Measurements from ENCODE around the gene MCTP1. TPM values are rescaled to one million over a fixed set of nuclear protein-coding genes. Genes with fewer than 3 reads are reported as not detected.

Gene MCTP1
- total RNA-seq, 1 donor from 2014 or later: 63.1 TPM

GRCh38 chr5:94777056-94777880, 507.6 kb downstream of the MCTP1 start:
- DNase-seq (ENCODE audit: low spot score) (no peak), ATAC-seq (no peak)
- intact Hi-C loops (cut with DNase I): no loop called here

- no peak for DNase-seq (ENCODE audit: low spot score)
- intact Hi-C loops (cut with DNase I): no loop called here
- ATAC-seq: no peak
Measured at GRCh38 chr5:94776167-94776566, 508.7 kb downstream of the MCTP1 start.

- intact Hi-C loops (cut with DNase I): no loop called here
Measured at GRCh38 chr5:94775088-94775487, 509.8 kb downstream of the MCTP1 start.

GRCh38 chr5:94771742-94772141, 513.2 kb downstream of the MCTP1 start:
- DNase-seq (ENCODE audit: low spot score): no peak
- ATAC-seq: no peak
- intact Hi-C loops (cut with DNase I): no loop called here

More at GRCh38 chr5:94775088-94775487, 509.8 kb downstream of the MCTP1 start:
- DNase-seq (ENCODE audit: low spot score): no peak
- ATAC-seq: no peak

GRCh38 chr5:94769996-94770395, 514.9 kb downstream of the MCTP1 start:
- DNase-seq (ENCODE audit: low spot score) (no peak), ATAC-seq (no peak)
- intact Hi-C loops (cut with DNase I): no loop called here

- no peak for DNase-seq (ENCODE audit: low spot score)
- no peak for ATAC-seq
- intact Hi-C loops (cut with DNase I): no loop called here
Measured at GRCh38 chr5:94761786-94762185, 523.1 kb downstream of the MCTP1 start.

- ATAC-seq (no peak), DNase-seq (ENCODE audit: low spot score) (no peak)
- intact Hi-C loops (cut with DNase I): no loop called here
Measured at GRCh38 chr5:94761055-94761454, 523.8 kb downstream of the MCTP1 start.

- no peak for DNase-seq (ENCODE audit: low spot score)
- intact Hi-C loops (cut with DNase I): no loop called here
- no peak for ATAC-seq
Measured at GRCh38 chr5:94759961-94760360, 524.9 kb downstream of the MCTP1 start.

GRCh38 chr5:94759022-94759421, 525.9 kb downstream of the MCTP1 start:
- intact Hi-C loops (cut with DNase I): no loop called here
- ATAC-seq: no peak

GRCh38 chr5:94754824-94755223, 530.1 kb downstream of the MCTP1 start:
- ATAC-seq (no peak), DNase-seq (ENCODE audit: low spot score) (no peak)
- intact Hi-C loops (cut with DNase I): no loop called here

More at GRCh38 chr5:94759022-94759421, 525.9 kb downstream of the MCTP1 start:
- DNase-seq (ENCODE audit: low spot score): no peak

GRCh38 chr5:94751460-94751859, 533.4 kb downstream of the MCTP1 start:
- ATAC-seq: no peak
- intact Hi-C loops (cut with DNase I): no loop called here
- no peak for DNase-seq (ENCODE audit: low spot score)

- intact Hi-C loops (cut with DNase I): no loop called here
- DNase-seq (ENCODE audit: low spot score) (no peak), ATAC-seq (no peak)
Measured at GRCh38 chr5:94750681-94751080, 534.2 kb downstream of the MCTP1 start.

GRCh38 chr5:94749042-94749441, 535.9 kb downstream of the MCTP1 start:
- no peak for DNase-seq (ENCODE audit: low spot score)
- no peak for ATAC-seq
- intact Hi-C loops (cut with DNase I): no loop called here

GRCh38 chr5:94748212-94748611, 536.7 kb downstream of the MCTP1 start:
- intact Hi-C loops (cut with DNase I): no loop called here
- ATAC-seq (no peak), DNase-seq (ENCODE audit: low spot score) (no peak)

- DNase-seq (ENCODE audit: low spot score): no peak
- intact Hi-C loops (cut with DNase I): no loop called here
- ATAC-seq: no peak
Measured at GRCh38 chr5:94747371-94747770, 537.5 kb downstream of the MCTP1 start.

GRCh38 chr5:94746731-94747124, 538.2 kb downstream of the MCTP1 start:
- DNase-seq (ENCODE audit: low spot score) (no peak), ATAC-seq (no peak)
- intact Hi-C loops (cut with DNase I): no loop called here

GRCh38 chr5:94745786-94746730, 538.8 kb downstream of the MCTP1 start:
- no peak for DNase-seq (ENCODE audit: low spot score)
- intact Hi-C loops (cut with DNase I): no loop called here
- ATAC-seq: no peak

- DNase-seq (ENCODE audit: low spot score) (no peak), ATAC-seq (no peak)
- intact Hi-C loops (cut with DNase I): no loop called here
Measured at GRCh38 chr5:94744906-94745305, 540.0 kb downstream of the MCTP1 start.

- ATAC-seq (no peak), DNase-seq (ENCODE audit: low spot score) (no peak)
- intact Hi-C loops (cut with DNase I): no loop called here
Measured at GRCh38 chr5:94742852-94743251, 542.0 kb downstream of the MCTP1 start.

- intact Hi-C loops (cut with DNase I): no loop called here
- no peak for DNase-seq (ENCODE audit: low spot score)
- ATAC-seq: no peak
Measured at GRCh38 chr5:94740286-94740685, 544.6 kb downstream of the MCTP1 start.

Data from sciatic nerve (tissue), 2 donors.